Rectal smooth muscle tissue (tissue), 1 donor: ENCODE measurements around the gene ATP13A4.

ENCODE experiments used
- H3K27ac ChIP-seq: one replicate; pipeline ENCODE4 v1.7.0; 2013; ENCODE audit warnings: low read depth, low read length, inconsistent platforms
- H3K27me3 ChIP-seq: one replicate; pipeline ENCODE4 v1.7.0; 2013; ENCODE audit warnings: low read length; ENCODE audit not compliant: control insufficient read depth, insufficient read depth
- H3K36me3 ChIP-seq: one replicate; pipeline ENCODE4 v1.7.0; 2013; ENCODE audit warnings: low read length; ENCODE audit not compliant: control insufficient read depth, insufficient read depth
- H3K4me1 ChIP-seq: one replicate; pipeline ENCODE4 v1.7.0; 2013; ENCODE audit warnings: low read length; ENCODE audit not compliant: control insufficient read depth, insufficient read depth
- H3K4me3 ChIP-seq: one replicate; pipeline ENCODE4 v1.7.0; 2013; ENCODE audit warnings: low read length
- H3K9ac ChIP-seq: one replicate; pipeline ENCODE4 v1.7.0; 2013; ENCODE audit warnings: low read length

Gene ATP13A4, protein sequence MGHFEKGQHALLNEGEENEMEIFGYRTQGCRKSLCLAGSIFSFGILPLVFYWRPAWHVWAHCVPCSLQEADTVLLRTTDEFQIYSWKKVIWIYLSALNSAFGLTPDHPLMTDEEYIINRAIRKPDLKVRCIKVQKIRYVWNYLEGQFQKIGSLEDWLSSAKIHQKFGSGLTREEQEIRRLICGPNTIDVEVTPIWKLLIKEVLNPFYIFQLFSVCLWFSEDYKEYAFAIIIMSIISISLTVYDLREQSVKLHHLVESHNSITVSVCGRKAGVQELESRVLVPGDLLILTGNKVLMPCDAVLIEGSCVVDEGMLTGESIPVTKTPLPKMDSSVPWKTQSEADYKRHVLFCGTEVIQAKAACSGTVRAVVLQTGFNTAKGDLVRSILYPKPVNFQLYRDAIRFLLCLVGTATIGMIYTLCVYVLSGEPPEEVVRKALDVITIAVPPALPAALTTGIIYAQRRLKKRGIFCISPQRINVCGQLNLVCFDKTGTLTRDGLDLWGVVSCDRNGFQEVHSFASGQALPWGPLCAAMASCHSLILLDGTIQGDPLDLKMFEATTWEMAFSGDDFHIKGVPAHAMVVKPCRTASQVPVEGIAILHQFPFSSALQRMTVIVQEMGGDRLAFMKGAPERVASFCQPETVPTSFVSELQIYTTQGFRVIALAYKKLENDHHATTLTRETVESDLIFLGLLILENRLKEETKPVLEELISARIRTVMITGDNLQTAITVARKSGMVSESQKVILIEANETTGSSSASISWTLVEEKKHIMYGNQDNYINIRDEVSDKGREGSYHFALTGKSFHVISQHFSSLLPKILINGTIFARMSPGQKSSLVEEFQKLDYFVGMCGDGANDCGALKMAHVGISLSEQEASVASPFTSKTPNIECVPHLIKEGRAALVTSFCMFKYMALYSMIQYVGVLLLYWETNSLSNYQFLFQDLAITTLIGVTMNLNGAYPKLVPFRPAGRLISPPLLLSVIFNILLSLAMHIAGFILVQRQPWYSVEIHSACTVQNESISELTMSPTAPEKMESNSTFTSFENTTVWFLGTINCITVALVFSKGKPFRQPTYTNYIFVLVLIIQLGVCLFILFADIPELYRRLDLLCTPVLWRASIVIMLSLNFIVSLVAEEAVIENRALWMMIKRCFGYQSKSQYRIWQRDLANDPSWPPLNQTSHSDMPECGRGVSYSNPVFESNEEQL

DNA sequence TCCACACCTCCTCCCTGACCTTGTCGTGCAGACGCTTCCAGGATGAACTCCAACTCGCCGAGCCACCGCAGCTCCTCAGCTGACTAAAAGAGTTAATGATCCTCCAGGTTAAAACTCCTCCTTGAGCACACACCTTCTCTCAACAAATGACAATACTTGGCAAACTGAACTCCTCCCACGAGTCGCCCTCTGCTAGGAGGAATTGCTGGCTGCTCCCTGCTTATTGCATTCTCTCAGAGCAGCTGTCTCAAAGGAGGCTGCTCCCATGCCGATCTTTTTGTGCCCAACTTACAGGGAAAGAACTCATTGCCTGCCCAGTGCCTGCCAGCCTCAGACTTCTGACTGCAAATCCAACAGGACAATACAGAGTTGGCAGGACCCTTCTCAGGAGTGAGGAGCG, at the start of gene ATP13A4:
ATP13A4 (minus strand) TSS at position 85 of the 400 bp plus-strand sequence. CDS start 96 bp downstream, outside the sequence.
- no peak within 1 kb of the TSS for H3K27ac ChIP-seq
- no peaks in the 10 kb centered on the region for H3K4me1 ChIP-seq
- H3K4me3 ChIP-seq = peak within 1 kb of the TSS; percentile 51
- H3K27me3 ChIP-seq = no peaks in the 10 kb centered on the region
- no peaks in the 10 kb centered on the region for H3K36me3 ChIP-seq
- no peak within 1 kb of the TSS for H3K9ac ChIP-seq

DNA sequence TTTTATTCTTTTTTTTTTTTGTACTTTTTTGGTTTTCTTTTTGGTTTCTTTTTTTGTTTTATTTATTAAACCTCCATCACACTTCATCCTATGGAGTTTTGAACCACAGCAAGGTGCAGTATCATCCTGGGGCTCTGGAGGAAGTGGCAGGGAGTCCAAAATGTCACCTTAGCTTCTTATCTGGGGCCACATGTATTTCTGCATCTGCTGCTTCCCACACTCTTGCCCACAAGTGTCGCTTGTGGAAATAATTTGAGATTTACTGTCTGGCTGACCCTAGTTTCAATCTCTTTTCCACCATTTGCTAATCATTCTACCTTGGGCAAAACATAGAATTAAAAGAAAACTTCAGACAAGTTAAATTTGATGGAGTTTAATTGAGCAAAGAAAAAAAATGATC, 44.7 kb upstream of the ATP13A4 start:
- no peak overlapping the region for H3K27ac ChIP-seq
- H3K36me3 ChIP-seq = no peaks in the 10 kb centered on the region
- no peak overlapping the region for H3K9ac ChIP-seq
- no peak overlapping the region for H3K4me3 ChIP-seq
- H3K4me1 ChIP-seq = no peaks in the 10 kb centered on the region
- no peaks in the 10 kb centered on the region for H3K27me3 ChIP-seq

DNA sequence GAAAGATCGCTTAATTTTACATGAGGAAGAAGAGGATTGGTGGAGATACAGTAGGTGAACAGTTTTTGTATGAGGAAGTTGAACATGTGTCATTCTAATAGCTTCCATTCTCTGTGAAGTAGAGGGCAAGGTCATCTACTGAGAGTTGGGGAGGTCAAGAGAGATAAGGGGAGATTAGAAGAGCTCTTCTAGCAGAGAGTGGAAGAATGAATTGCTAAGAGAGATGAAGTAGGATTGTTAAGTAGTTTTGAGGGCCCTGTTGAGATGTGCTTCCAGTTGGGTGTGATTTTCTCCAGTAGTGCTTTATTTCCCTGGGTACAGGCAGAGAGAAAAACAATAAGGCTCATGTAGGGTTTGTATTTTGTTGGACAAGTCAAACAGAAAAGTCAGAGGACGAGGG, 43.5 kb upstream of the ATP13A4 start:
- Histone ChIP-seq H3K4me3 (no peak overlapping the region), H3K4me1 (no peaks in the 10 kb centered on the region), H3K27ac (no peak overlapping the region), H3K27me3 (no peaks in the 10 kb centered on the region), H3K9ac (no peak overlapping the region), H3K36me3 (no peaks in the 10 kb centered on the region)

DNA sequence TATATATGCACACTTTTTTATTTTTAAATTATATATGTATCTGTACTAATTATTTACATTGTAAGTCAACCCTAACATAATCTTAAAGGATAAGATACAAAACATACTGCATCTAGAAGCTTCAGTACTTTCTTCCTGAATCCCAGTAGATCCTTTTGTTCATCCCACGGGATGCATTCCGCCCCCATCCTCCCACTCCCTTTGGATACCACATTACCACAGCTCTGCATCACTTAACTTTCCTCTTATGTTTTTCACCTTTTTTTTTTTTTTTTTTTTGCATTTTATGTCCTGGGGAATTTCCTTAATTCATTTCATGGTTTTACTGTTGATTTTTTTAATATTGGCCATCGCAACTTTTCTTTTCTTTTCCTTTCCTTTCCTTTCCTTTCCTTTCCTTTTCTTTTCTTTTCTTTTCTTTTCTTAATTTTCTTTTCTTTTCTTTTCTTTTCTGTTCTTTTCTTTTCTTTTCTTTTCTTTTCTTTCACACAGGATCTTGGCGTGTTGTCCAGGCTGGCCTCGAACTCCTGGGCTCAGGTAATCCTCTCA, 41.3 kb upstream of the ATP13A4 start:
- Histone ChIP-seq H3K27me3 (no peaks in the 10 kb centered on the region), H3K4me1 (no peaks in the 10 kb centered on the region), H3K27ac (no peak overlapping the region), H3K9ac (no peak overlapping the region), H3K4me3 (no peak overlapping the region), H3K36me3 (no peaks in the 10 kb centered on the region)

DNA sequence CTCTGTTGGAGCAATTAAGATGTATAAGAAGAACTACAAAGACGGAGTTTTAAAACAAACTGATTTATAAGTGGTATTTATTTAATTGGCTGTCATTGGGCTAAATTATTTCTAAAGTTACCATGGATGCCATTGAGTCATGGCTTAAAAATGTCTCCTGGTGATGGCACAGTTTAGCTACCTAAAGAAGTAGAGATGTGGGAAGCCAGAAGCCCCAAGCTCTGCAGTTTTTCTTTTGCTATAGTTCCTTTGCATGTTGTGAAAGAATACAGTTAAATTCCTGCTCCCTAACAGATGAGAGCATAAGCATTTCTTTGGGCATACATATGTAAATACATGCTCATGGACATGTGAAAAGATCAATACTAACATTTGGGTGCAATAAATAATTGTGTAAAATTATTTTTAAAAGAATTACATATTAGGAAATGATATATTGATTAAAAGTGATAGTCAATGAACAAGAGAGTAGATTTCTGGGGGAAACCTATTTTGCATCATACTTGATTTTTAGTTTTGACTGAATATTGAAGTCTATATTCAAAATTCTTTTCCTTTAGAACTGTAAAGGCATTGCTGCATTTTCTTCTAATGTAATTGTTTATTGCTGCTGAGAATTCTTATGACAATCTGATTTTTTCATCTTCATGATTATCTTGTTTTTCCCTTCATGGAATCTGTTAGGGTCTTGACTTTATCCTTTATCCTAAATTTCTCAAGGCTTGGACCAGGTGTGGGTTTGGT, 40.4 kb upstream of the ATP13A4 start:
- no peak overlapping the region for H3K27ac ChIP-seq
- no peaks in the 10 kb centered on the region for H3K27me3 ChIP-seq
- no peak overlapping the region for H3K4me3 ChIP-seq
- H3K9ac ChIP-seq = no peak overlapping the region
- H3K4me1 ChIP-seq = no peaks in the 10 kb centered on the region
- no peaks in the 10 kb centered on the region for H3K36me3 ChIP-seq

DNA sequence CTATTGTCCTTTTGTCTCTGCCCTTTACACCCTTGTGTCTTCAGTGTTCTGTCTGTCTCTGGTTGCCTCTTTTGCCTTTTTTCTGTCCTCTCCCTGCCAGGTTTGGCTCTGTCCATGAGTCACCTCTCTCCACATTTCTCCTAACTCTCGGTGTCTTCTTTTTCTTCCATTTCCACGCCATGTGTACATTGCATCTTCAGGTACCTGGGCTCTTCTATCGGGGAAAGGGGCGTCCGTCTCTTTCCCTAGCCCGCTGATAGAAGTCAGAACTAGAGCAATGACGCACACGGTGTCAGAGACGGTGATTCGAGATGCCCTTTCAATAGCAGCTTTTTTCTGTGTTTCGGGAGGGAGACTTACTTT, 39.0 kb upstream of the ATP13A4 start:
- Histone ChIP-seq H3K4me1 (no peaks in the 10 kb centered on the region), H3K27ac (peak overlapping the region; percentile 80), H3K36me3 (no peaks in the 10 kb centered on the region), H3K27me3 (no peaks in the 10 kb centered on the region), H3K4me3 (peak overlapping the region; percentile 79), H3K9ac (peak overlapping the region; percentile 77)

DNA sequence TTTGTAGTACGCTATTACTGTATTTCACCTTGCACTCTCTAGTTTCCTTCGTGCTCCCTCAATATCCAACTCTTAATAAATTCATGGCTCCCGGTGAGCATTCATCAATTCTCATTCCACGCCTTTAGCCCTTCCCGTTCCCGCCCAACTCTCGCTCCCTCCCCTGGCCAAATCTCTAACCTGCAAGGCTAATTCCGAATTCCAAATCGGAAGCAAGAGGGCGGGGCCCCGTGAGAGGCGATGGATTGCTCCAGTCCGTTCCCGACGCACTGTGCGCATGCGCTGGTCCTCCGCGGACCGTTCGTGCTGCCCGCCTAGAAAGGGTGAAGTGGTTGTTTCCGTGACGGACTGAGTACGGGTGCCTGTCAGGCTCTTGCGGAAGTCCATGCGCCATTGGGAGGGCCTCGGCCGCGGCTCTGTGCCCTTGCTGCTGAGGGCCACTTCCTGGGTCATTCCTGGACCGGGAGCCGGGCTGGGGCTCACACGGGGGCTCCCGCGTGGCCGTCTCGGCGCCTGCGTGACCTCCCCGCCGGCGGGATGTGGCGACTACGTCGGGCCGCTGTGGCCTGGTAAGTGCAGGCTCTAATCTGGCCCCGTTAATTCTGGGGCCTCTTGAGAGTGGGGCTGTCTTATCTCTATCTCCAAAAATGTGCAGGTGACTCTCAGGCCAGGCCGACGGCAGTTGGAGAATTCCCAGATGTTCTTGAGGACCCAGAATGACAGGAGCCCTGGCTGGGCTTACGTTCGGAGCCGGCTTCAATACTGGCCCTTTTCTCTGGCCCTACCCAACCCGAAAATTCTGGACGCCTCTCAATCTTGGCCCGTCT, 38.4 kb upstream of the ATP13A4 start, which contains the start of gene OPA1:
OPA1 (plus strand) TSS at position 368 of the 827 bp plus-strand sequence; CDS start at position 538, 170 bp downstream.
- peak within 1 kb of the TSS; percentile 77 for H3K9ac ChIP-seq
- H3K27ac ChIP-seq = peak within 1 kb of the TSS; percentile 80

DNA sequence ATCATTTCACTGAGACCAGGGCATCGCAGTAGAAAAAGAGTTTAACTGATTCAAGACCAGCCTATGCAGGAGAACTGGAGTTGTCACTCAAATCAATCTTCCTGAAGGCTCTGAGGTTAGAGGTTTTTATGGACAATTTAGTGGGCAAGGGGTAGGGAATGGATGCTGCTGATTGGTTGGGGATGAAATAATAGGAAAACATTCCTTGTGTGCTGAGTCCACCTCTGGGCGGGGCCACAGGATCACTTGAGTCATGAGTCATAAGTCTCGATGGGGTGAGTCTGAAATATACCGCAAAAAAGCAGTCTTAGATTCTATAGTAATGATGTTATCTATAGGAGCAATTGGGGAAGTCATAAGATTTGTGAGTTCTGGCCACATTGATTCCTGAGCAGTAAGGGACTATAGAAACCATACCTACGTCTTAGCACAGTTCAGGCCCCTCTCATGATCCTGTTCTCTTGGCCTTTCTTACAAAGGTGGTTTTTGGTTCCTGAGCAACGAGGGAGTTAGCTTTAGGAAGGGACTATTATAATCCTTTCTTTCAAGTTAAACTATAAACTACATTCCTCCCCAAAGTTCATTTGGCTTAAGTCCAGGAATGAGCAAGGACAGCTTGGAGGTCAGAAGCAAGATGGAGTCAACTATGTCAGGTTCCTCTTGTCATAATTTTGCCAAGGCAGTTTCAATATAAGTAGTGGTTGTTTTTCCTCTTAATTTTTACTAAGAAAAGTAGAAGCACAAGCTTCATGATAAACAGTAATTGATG, 35.6 kb upstream of the ATP13A4 start:
- H3K4me3 ChIP-seq = no peak overlapping the region
- H3K27me3 ChIP-seq = no peaks in the 10 kb centered on the region
- no peaks in the 10 kb centered on the region for H3K4me1 ChIP-seq
- no peaks in the 10 kb centered on the region for H3K36me3 ChIP-seq
- H3K9ac ChIP-seq = no peak overlapping the region
- no peak overlapping the region for H3K27ac ChIP-seq

More for the DNA sequence above, 38.4 kb upstream of the ATP13A4 start, which contains the start of gene OPA1:
- Histone ChIP-seq H3K4me3 (peak within 1 kb of the TSS; percentile 79), H3K4me1 (no peaks in the 10 kb centered on the region), H3K36me3 (no peaks in the 10 kb centered on the region), H3K27me3 (no peaks in the 10 kb centered on the region)

DNA sequence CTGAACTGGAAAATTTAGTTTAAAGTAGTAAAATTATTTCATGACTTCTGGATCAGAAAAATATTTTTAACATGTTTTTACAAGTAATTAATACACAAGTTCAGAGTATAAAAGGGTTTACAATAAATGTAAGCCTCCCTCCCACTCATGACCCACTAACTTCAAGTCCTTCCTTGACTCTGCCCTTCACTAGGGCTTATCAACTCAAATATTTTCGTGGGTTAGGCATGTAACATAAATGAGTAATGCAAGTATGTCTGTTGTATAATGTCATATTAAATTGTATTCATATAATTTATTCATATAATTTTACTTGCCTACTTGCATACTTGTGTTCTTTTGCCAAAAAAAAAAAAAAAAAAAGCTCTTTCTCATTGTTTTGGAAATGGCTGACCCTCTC, 34.9 kb upstream of the ATP13A4 start:
- Histone ChIP-seq H3K9ac (no peak overlapping the region), H3K27ac (no peak overlapping the region), H3K27me3 (no peaks in the 10 kb centered on the region), H3K4me1 (no peaks in the 10 kb centered on the region), H3K36me3 (no peaks in the 10 kb centered on the region), H3K4me3 (no peak overlapping the region)

DNA sequence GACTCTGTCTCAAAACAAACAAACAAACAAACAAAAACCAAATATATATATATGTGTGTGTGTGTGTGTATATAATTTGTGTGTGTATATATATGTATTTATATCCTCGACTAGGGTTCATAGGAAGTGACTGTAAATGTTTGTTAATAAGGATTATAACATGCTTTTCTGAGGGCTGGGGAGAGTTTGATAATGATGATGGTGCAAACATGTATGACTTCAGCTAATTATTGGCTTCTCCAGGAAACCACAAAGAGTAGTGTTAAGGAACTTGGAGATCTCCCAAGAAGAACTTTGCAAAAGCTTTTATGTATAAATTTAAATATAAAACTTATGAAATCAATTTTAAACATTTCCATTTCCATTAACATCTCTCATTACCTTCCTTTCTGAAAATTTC, 34.4 kb upstream of the ATP13A4 start:
- H3K4me1 ChIP-seq = no peaks in the 10 kb centered on the region

More for the DNA sequence above, 34.4 kb upstream of the ATP13A4 start:
- Histone ChIP-seq H3K27ac (no peak overlapping the region), H3K27me3 (no peaks in the 10 kb centered on the region), H3K4me3 (no peak overlapping the region), H3K9ac (no peak overlapping the region), H3K36me3 (no peaks in the 10 kb centered on the region)
